GM10266 (cell line): ENCODE data around the gene HOXA7.

Experiments used
- DNase-seq: peaks from one replicate; pipeline ENCODE4 v3.0.0; 2012; ENCODE audit errors: extremely low spot score
- CTCF ChIP-seq: IDR thresholded peaks from 2 replicates; pipeline ENCODE4 v1.5.1; 2012; ENCODE audit warnings: mild to moderate bottlenecking, low read depth; ENCODE audit not compliant: control insufficient read depth, insufficient read depth; ENCODE audit errors: missing control alignments

Gene HOXA7

GRCh38 chr7:27202018-27202861 lies 45.8 kb upstream of the HOXA7 start:
- no peak for DNase-seq
- TF ChIP-seq CTCF, result no peak

- no peak for DNase-seq
Observed at GRCh38 chr7:27201580-27202017, 45.1 kb upstream of the HOXA7 start.

GRCh38 chr7:27200761-27201579 lies 44.5 kb upstream of the HOXA7 start:
- no peak for DNase-seq
- TF ChIP-seq CTCF, result no peak

More at GRCh38 chr7:27201580-27202017, 45.1 kb upstream of the HOXA7 start:
- TF ChIP-seq CTCF, result no peak

- DNase-seq, result no peak
- no peak for TF ChIP-seq CTCF
Observed at GRCh38 chr7:27199849-27200760, 43.6 kb upstream of the HOXA7 start, which contains the start of gene HOXA13. Gene HOXA13 (minus strand): TSS chr7:27200091. CDS start chr7:27200077, 14 bp downstream.

GRCh38 chr7:27198871-27199801 lies 42.7 kb upstream of the HOXA7 start:
- no peak for DNase-seq
- TF ChIP-seq CTCF, result no peak

- no peak for DNase-seq
- TF ChIP-seq CTCF, result no peak
Observed at GRCh38 chr7:27198138-27198841, 41.8 kb upstream of the HOXA7 start.
